Measurements from ENCODE around the gene DNAJB1.
"Not testable (repeated sequence)": the region's sequence is repeated elsewhere in the genome, so short reads cannot be mapped to it uniquely, and the experiment has no call there.

The DNAJB1 gene

DNA sequence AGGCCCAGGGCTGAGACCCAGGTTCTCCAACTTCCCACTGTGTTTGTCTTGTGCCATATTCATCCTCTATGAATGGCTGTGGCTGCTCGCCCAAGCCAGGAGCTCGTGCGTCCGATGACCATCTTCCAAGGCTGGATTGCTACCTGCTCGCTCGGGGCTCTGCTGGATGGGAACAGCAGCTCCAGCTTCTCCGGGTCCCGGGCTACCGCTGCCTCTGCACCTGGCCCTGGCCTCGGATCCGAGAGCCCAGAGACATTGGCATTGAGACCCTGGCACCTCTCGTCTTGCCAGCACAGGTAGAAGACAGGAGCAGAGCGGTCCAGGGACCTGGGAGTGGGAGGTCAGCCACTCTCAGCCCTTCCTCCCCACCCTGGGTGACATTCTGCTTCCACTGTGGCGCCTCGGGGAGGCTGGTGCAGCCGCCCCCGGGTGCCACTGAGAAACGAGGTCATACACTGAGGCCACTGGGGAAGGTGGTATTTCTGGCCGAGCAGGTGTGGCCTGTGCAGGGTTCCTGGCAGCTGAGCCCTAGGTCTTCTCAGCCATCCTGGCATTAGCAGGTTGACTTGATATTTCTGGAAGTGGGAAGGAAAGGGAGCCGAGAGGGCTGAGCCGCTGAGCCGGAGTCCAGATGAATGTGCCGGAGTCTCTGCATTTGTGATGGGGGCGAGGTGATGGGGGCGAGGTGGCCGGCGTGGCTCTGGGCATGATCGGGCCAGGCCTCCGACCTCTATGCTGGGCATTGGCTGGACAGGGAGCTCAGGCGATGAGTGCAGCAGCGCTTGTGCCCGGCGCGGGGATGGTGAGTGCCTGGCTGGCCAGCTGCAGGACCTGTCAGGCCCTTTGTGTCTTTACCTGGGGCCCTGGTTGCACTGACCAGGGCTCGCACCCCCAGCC is 35.1 kb upstream of the DNAJB1 start:
- DNase-seq = no peak

GRCh38 chr19:14552006-14552360 is 33.8 kb upstream of the DNAJB1 start:
- DNase-seq = not testable (repeated sequence)

DNA sequence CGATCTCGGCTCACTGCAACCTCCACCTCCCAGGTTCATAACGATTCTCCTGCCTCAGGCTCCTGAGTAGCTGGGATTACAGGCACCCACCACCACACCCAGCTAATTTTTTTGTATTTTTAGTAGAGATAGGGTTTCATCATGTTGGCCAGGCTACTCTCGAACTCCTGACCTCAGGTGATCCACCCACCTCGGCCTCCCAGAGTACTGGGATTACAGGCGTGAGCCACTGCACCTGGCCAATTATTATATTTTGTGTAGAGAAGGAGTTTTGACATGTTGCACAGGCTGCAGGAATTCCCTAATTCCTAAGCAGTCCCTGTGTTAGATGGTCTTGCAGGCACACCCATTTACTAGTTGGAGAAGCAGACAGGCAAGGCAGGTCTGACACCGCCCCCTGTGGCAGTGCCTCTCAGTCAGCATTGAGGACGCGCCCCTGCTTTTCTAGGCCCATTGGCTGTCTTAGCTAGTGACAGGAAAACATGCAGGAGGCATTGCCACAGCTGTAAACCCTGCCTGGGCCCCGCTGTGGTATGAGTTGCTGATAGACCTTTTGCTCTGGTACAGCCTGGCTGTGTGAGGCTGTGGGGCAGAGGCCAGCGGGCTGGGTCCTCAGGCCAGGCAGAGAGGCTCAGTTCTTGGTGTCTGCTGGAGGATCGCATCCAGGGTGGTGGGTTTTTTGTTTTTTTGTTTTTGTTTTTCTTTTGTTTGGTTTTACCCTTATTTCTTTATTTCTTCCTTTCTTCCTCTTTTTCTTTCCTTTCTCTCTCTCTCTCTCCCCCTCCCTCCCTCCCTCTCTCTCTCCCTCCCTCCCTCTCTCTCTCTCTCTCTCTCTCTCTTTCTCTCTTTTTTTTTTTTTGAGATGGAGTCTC is 33.2 kb upstream of the DNAJB1 start:
- DNase-seq = peak; percentile 67

DNA sequence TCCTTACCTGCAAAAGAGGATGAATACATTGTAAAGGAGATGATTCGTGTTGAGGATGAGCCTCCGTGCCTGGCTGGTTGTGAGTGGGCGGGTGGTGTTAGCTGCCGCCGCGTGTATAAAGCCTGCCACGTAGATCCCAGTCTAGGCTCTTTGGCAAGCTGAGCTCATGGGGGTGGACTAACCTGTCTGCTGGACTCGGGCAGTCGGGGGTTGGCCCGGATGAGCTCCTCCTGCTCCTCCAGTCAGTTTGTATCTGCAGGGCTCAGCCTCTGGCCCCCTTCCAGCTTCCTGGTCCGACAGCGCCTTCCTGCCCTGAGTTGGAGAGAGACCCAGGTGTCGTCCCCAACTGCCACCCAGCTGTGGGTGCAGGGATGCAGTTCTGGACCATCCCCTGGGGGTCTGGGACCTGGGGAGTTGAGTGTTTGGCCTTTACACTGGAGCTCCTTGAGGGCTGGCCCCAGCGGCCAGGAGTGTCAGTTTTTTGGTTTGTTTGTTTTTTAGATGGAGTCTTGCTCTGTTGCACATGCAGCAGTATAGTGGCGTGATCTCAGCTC is 32.1 kb upstream of the DNAJB1 start:
- no peak for DNase-seq

DNA sequence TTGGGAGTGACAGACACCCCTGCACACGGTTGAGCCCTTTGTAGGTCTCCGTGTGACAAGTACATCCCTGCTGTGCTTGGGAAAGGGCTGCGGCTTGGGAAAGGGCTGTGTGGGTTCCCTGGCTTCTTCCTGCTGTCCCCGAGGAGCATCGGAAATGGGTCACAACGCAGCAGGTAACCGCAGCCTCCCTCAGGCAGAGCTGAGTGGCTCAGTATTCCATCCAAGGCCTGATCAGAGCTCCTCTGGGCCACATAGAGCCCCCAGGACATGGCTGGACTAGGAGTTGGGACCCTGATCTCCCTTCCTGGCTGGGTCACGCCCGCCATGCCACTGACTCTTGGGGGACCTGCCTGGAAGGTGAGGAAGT is 27.5 kb upstream of the DNAJB1 start:
- DNase-seq = no peak

- no peak for DNase-seq
These were observed 26.9 kb upstream of the DNAJB1 start for GRCh38 chr19:14544977-14545715.

- no peak for DNase-seq
These were observed 25.9 kb upstream of the DNAJB1 start for GRCh38 chr19:14544047-14544446.

GRCh38 chr19:14542711-14543328 is 24.6 kb upstream of the DNAJB1 start:
- no peak for DNase-seq

GRCh38 chr19:14541979-14542378 is 23.8 kb upstream of the DNAJB1 start:
- DNase-seq = not testable (repeated sequence)

- DNase-seq = no peak
These were observed 22.7 kb upstream of the DNAJB1 start for GRCh38 chr19:14540741-14541525.

- DNase-seq = no peak
These were observed 18.9 kb upstream of the DNAJB1 start for GRCh38 chr19:14536926-14537692.

- DNase-seq = no peak
These were observed 15.3 kb upstream of the DNAJB1 start for GRCh38 chr19:14533450-14533849.

- no peak for DNase-seq
These were observed 12.3 kb upstream of the DNAJB1 start for GRCh38 chr19:14530506-14530905.

- no peak for DNase-seq
These were observed 11.8 kb upstream of the DNAJB1 start for GRCh38 chr19:14530005-14530348.

- peak; percentile 99 for DNase-seq
These were observed 11.2 kb upstream of the DNAJB1 start, which contains the start of gene TECR for GRCh38 chr19:14529254-14530004. Gene TECR, plus strand, starts transcription at chr19:14529594. Its CDS starts 103 bp downstream, at chr19:14529697.

DNA sequence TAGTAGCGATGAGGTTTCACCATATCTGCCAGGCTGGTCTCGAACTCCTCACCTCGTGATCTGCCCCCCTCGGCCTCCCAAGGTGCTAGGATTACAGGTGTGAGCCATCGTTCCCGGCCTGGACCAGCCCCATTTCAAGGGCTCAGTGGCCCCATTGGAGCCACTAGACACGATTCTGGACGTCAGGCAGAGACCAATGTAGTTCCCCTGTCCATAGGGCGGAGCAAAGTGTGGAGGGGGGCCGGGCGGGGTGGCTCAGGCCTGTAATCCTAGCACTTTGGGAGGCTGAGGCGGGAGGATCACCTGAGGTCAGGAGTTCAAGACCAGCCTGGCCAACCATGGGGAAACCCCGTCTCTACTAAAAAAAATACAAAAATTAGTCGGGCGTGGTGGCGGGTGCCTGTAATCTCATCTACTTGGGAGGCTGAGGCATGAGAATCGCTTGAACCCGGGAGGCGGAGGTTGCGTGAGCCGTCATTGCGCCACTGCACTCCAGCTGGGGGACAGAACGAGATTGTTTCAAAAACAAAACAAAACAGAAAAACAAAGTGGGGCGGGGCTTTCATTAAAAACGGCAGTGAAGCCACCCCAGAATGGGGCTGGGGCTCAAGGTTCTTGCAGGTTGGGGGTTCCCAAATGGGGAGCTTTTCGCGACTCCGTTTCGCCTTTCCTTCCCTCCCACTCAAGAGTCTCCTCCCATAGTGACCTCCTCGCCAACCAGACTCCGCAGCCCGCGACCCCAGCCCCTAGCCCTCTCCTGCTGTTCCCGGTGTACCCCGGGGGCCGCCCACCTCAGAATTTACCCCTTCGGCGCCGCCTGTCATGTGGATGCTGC is 10.4 kb upstream of the DNAJB1 start:
- no peak for DNase-seq

GRCh38 chr19:14526423-14526822 is 8.2 kb upstream of the DNAJB1 start:
- DNase-seq = no peak

DNA sequence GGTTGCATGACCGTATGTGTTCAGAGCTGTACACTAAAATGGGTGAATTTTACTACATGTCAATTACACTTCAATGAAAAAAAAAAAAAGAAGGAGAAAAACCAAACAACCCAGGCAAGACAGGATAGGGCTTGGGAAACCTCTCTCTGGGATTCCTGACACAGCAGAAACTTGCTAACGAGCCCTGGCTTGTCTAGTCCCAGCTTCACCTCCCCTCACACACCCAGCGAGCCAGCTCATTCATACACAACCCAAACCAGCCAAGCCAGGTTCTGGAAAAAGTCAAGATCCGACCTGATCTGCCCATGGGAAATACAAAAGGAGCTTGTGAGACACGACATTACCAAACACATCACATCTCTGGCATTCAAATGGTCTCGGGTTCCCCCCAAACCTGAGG is 7.5 kb upstream of the DNAJB1 start:
- DNase-seq = no peak

- DNase-seq = no peak
These were observed 2.3 kb upstream of the DNAJB1 start for GRCh38 chr19:14520543-14520942.
